ENCODE measurements around the gene CNP.

CNP gene

DNA sequence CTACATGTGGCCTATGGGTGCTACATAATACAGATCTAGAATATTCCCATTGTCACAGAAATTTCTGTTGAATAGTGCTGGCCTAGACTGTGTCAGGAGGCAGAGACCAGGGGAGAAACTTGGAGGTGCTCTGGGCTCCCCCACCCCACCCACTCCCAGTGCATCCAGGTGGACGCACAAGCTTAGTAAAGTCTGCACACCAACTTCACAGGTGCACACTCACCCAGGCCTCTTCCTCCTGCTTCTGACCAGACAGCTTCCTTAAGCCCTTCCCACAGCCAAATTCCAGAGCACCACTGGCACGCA lies 7.6 kb upstream of the CNP start:
- no peak for DNase-seq (ENCODE audit: low read depth)
- H3K4me3 ChIP-seq (ENCODE audit: low read depth, low read length) = no peak overlapping the region
- TF ChIP-seq, protein P1, sequence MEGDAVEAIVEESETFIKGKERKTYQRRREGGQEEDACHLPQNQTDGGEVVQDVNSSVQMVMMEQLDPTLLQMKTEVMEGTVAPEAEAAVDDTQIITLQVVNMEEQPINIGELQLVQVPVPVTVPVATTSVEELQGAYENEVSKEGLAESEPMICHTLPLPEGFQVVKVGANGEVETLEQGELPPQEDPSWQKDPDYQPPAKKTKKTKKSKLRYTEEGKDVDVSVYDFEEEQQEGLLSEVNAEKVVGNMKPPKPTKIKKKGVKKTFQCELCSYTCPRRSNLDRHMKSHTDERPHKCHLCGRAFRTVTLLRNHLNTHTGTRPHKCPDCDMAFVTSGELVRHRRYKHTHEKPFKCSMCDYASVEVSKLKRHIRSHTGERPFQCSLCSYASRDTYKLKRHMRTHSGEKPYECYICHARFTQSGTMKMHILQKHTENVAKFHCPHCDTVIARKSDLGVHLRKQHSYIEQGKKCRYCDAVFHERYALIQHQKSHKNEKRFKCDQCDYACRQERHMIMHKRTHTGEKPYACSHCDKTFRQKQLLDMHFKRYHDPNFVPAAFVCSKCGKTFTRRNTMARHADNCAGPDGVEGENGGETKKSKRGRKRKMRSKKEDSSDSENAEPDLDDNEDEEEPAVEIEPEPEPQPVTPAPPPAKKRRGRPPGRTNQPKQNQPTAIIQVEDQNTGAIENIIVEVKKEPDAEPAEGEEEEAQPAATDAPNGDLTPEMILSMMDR (IDR thresholded peaks at IDR 0.05; ENCODE audit: insufficient read depth, low read depth, low read length, missing control alignments) = no peak

DNA sequence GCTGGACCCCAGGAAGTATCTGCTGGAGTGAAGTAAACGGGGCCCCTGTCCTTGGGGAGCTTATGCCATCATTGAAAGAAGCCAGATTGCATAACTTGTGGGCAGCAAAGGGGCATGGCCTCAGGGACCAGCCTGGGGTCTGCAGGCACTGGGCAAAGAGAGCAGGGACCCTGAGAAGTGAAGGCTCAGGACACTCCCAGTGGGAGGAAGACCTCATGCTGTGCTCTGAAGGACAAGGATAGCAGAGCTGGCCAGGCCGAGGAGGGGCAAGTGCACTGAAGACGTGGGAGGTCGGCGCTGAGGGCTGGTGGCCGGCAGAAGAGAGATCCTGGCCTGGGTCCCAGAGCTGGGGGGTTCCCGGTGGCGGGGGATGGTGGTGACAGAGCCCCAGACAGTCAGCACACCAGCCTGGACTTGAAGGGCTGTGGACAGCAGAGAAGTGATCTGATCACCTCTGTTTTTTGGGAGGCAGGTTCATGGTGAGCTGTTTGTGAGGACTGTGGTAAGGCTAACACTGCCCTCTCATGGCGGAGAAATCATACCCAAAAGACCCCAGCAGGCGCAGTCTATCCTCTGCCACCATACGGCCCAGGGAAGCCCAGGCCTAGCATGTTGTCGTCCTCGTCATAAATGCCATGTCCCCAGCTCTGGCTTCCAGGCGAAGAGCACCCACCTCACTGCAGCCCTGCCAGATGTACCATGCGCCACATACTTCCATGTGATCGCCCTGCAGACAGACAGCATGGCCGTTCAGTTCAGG lies 7.1 kb upstream of the CNP start:
- TF ChIP-seq, protein P1 (IDR thresholded peaks at IDR 0.05; ENCODE audit: insufficient read depth, low read depth, low read length, missing control alignments) = peak; percentile 31
- H3K4me3 ChIP-seq (ENCODE audit: low read depth, low read length) = no peak overlapping the region
- peak; percentile 63 for DNase-seq (ENCODE audit: low read depth)

DNA sequence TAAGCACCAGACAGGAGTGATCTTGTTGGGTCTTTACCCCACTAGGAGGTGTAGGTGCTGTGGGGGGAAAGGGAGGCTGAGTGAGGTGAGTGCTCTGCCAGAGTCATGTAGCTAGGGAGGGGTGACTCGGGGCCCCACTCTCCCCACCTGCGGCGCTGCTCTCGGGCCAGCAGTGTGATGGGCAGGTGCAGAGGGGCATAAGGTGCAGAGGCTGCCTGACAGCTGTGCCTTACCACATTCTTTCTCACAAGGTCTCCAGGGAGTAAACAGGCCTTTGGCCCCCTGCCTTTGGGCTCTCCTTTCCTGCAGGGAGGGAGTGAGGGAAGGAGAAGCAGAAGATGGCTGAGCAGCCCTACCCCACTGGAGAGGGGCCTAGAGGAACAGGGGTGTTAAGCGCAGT lies 4.5 kb upstream of the CNP start:
- no peak overlapping the region for H3K4me3 ChIP-seq (ENCODE audit: low read depth, low read length)
- TF ChIP-seq, protein P1 (IDR thresholded peaks at IDR 0.05; ENCODE audit: insufficient read depth, low read depth, low read length, missing control alignments) = no peak
- DNase-seq (ENCODE audit: low read depth) = no peak

DNA sequence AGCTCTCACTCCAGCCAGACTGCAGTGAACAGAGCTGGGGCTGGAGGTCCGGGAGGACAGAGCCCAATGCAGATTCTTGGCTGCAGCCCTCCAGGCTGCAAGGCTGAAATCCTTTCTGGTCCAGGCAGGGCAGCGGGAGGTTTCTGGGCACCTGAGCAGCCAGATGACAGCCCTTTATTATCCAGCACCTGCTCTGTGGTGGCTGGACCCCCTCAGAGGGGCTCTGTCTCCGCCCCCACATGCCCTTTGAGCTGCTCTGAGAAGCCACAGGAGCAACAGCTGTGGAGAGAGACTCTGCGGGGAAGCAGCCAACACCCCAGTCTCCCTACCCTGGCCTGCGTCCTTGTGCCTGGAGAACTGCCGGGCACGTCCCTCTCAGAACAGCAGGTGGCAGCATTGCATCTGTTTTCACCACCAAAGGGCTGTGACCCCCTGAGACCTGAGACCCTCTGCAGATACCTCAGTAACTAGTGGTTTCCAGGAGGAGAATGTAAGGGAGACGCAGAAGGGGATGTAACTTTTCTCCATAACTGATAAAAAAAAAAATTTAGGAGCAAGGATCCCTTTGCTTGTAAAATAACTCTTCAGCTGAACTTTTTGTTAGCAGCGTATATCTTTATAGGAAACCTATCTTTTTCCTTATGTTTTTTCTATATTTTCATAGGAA lies 3.7 kb upstream of the CNP start:
- DNase-seq (ENCODE audit: low read depth) = peak; percentile 76
- TF ChIP-seq, protein P1 (IDR thresholded peaks at IDR 0.05; ENCODE audit: insufficient read depth, low read depth, low read length, missing control alignments) = peak; percentile 88

DNA sequence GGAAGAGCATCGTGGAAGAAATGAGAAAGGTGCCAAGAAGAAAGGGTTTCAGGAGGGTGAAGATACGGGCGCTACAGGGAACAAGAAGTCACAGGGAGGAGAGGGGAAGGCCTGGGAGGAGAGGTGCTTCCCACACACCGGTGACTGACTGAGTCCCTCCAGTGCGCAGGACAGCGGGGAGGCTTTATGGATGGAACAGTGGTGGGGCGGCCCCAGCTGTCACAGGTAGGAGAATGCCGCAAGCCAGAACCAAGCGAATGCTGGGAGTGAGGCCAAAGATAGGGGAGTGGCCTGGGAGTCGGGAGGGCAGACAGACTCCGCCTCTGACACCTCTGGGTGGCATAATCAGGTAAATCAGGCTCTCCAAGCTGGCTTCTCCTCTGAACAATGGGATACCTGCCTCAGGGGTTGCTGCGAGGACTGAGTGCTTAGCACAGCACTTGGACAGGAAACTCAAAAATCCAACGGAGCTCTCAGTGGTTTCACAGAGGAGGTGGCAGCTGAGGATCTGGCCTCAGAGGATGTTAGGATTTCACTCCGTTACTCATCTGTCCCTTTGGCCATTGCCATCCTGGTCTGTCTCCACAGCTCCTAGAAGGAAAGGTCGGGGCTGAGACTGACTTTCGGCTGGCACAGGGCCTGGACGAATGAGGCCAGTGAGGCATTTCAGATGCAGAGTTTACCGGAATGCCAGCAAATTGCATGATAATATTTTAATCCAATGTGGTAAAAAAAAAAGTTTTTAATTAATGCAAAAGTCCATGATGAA lies 717 bp upstream of the CNP start:
- peak; percentile 78 for DNase-seq (ENCODE audit: low read depth)
- TF ChIP-seq, protein P1 (IDR thresholded peaks at IDR 0.05; ENCODE audit: insufficient read depth, low read depth, low read length, missing control alignments) = no peak
- H3K4me3 ChIP-seq (ENCODE audit: low read depth, low read length) = peak overlapping the region; percentile 85

More for the DNA sequence above, 3.7 kb upstream of the CNP start:
- H3K4me3 ChIP-seq (ENCODE audit: low read depth, low read length) = no peak overlapping the region

DNA sequence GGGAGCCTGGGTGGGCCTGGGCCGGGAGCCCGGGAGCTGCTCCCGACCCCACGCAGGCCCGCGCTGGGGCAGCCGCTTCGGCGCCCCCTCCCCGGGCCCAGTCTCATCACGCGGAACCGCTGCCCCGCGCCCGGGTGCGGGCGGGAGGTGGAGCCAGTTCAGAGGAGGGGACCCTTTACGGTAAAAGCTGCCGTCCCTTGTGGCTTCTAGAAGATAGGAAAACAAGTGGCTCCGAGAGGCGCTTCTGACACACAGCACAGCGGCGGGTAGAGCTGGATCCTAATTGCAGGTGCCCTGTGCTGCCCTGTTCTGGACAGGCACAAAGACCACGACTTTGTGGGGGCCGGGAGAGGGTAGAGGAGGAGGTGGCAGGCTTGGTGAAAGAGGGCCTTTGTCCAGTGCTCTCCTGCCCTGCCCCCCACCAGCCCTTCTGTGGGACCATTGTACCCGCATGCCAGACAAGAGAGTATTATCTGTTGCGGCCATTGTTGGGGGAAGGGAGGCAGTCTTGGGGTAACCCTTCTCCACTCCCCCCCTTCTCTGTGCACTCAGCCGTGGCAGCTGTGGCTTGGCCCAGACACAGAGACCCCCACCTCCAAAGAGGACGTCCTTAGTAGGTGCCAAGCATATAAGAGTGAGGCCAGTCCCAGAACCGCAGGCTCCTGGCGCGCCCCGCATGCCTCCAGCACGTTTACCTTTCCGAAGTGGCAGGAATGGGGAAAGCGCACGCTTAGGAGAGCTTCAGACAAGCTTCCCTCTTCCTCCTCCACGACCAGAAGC lies 736 bp downstream of the CNP start:
- TF ChIP-seq, protein P1 (IDR thresholded peaks at IDR 0.05; ENCODE audit: insufficient read depth, low read depth, low read length, missing control alignments) = no peak

More for the DNA sequence above, 736 bp downstream of the CNP start:
- DNase-seq (ENCODE audit: low read depth) = peak; percentile 47
- H3K4me3 ChIP-seq (ENCODE audit: low read depth, low read length) = peak overlapping the region; percentile 85
